Upper lobe of left lung (tissue), 6 donors: ENCODE data around the gene COX7A1. TPM values are rescaled to one million over a fixed set of nuclear protein-coding genes. Genes with fewer than 3 reads are reported as not detected.
A peak's percentile ranks its signal among the peaks of the same experiment; 100 is the strongest.
"Not testable (repeated sequence)": the region's sequence is repeated elsewhere in the genome, so short reads cannot be mapped to it uniquely, and the experiment has no call there.

Experiments used
- ATAC-seq, 2 donors: fragments of 200-7000 bp; cut with Tn5 transposase; one replicate each; pipeline ENCODE4 v1.9.1; 2022; ENCODE audit warnings: mild to moderate bottlenecking in 2 of 2, moderate library complexity in 2 of 2; ENCODE audit not compliant: low FRiP score in 2 of 2
- DNase-seq, 2 donors: peaks; one replicate each; pipeline ENCODE4 v3.0.0-alpha.2; 2019 to 2020
- H3K27ac ChIP-seq, 4 donors: fragments of 200-600 bp; sonication (generic); one replicate each; pipeline ENCODE4 v1.5.1; 2016 to 2019
- H3K27me3 ChIP-seq, 4 donors: fragments of 200-600 bp; sonication (generic); one replicate each; pipeline ENCODE4 v1.5.1; 2017 to 2019
- H3K36me3 ChIP-seq, 4 donors: fragments of 200-600 bp; sonication (generic); one replicate each; pipeline ENCODE4 v1.5.1; 2016 to 2019
- H3K4me1 ChIP-seq, 4 donors: fragments of 200-600 bp; sonication (generic); one replicate each; pipeline ENCODE4 v1.5.1; 2018 to 2019
- H3K4me3 ChIP-seq, 4 donors: fragments of 200-600 bp; sonication (generic); one replicate each; pipeline ENCODE4 v1.5.1; 2017 to 2019; ENCODE audit warnings: mild to moderate bottlenecking in 2 of 4, moderate library complexity in 1 of 4
- H3K9me3 ChIP-seq, 4 donors: fragments of 200-600 bp; sonication (generic); one replicate each; pipeline ENCODE4 v1.5.1; 2018 to 2019
- CTCF ChIP-seq, 6 experiments: fragments of 450-650 bp in 4 of 6; fragments of 200-600 bp in 2 of 6; sonication (generic) in 2 of 6; IDR thresholded peaks; one replicate each; pipeline ENCODE4 v1.5.1; 2016 to 2019; ENCODE audit warnings: antibody characterized with exemption in 6 of 6
- EP300 ChIP-seq, 4 donors: sonication (generic); formaldehyde crosslinking; IDR thresholded peaks; one replicate each; pipeline ENCODE4 v1.5.1; 2017; ENCODE audit warnings: antibody characterized with exemption in 4 of 4, control low read depth in 2 of 4
- POLR2A ChIP-seq, 4 donors: fragments of 450-650 bp; IDR thresholded peaks; one replicate each; pipeline ENCODE4 v1.5.1; 2016 to 2017; ENCODE audit warnings: antibody characterized with exemption in 4 of 4, mild to moderate bottlenecking in 2 of 4
- POLR2AphosphoS5 ChIP-seq, 2 donors: sonication (generic); formaldehyde crosslinking; IDR thresholded peaks; one replicate each; pipeline ENCODE4 v1.5.1; 2017; ENCODE audit warnings: antibody characterized with exemption in 2 of 2
- WGBS, 2 donors: methylation state at CpG; one replicate each; pipeline ENCODE4 v1.1.5; 2017 to 2018; 5-methylcytosine and 5-hydroxymethylcytosine counted together
- total RNA-seq, 6 donors: library from RNA; depleted of rRNA in 4 of 6; stranded (reverse); fragments of >200 nt in 4 of 6; gene quantifications; one replicate each; pipeline versions ENCODE4 v1.1.0 to v1.2.1, GENCODE V29; 2016 to 2021
- donor health status: DM: no; HTN: no; CAD: no; lungs with moderate emphysema.
- donor health status: DM: no; HTN: yes; CAD: no; lungs with severe emphysema.

Gene COX7A1
- total RNA-seq = 10 to 100 TPM in 5 of 6 donors, not detected in 1; 12.4 to 95.1 (median 24.0) TPM

GRCh38 chr19:36152352-36153091 lies at the start of gene COX7A1:
Gene COX7A1 (minus strand): TSS chr19:36152447. CDS start chr19:36152407, 40 bp downstream.
- peak; percentile 85 to 86 for ATAC-seq
- peak within 1 kb of the TSS; percentile 50 to 62 (median 54) for H3K4me3 ChIP-seq
- H3K27ac ChIP-seq = peak within 1 kb of the TSS; percentile 89 to 99 (median 96)
- WGBS, 2 donors = 44 to 48% methylated on average over 31 to 40 of the region's 40 CpGs
- H3K36me3 ChIP-seq = peaks cover 13 to 39% (median 36%) of the 10 kb centered on the region in 4 donors
- peaks cover 8 to 25% (median 14%) of the 10 kb centered on the region in 4 donors for H3K4me1 ChIP-seq
- no peaks in the 10 kb centered on the region for H3K9me3 ChIP-seq
- TF ChIP-seq POLR2A (IDR thresholded peaks at IDR 0.05) (peak in 3 of 4 donors; percentile 14 to 38 (median 14)), EP300 (IDR thresholded peaks at IDR 0.05) (no peak), CTCF (IDR thresholded peaks at IDR 0.05) (no peak), POLR2AphosphoS5 (IDR thresholded peaks at IDR 0.05) (peak; percentile 56 to 93)
- peak; percentile 43 to 89 for DNase-seq
- H3K27me3 ChIP-seq = no peaks in the 10 kb centered on the region

- no peaks in the 10 kb centered on the region for H3K9me3 ChIP-seq
- ATAC-seq (no peak), DNase-seq (no peak)
- no peak overlapping the region for H3K27ac ChIP-seq
- H3K27me3 ChIP-seq = no peaks in the 10 kb centered on the region
- H3K4me3 ChIP-seq = no peak overlapping the region
- TF ChIP-seq POLR2A (IDR thresholded peaks at IDR 0.05) (no peak), POLR2AphosphoS5 (IDR thresholded peaks at IDR 0.05) (no peak), EP300 (IDR thresholded peaks at IDR 0.05) (no peak), CTCF (IDR thresholded peaks at IDR 0.05) (no peak)
- H3K36me3 ChIP-seq = peaks cover 0 to 6% (median 0%) of the 10 kb centered on the region in 4 donors
- 90 to 92% methylated on average over 6 of the region's 6 CpGs for WGBS, 2 donors
- H3K4me1 ChIP-seq = no peaks in the 10 kb centered on the region
Measured at GRCh38 chr19:36201684-36202083, 49.4 kb upstream of the COX7A1 start.

GRCh38 chr19:36198119-36198518 lies 45.9 kb upstream of the COX7A1 start:
- ATAC-seq = no peak

GRCh38 chr19:36196249-36196648 lies 44.0 kb upstream of the COX7A1 start:
- H3K9me3 ChIP-seq = no peaks in the 10 kb centered on the region
- H3K36me3 ChIP-seq = peaks cover 0 to 25% (median 12%) of the 10 kb centered on the region in 4 donors
- H3K27ac ChIP-seq = no peak overlapping the region
- ATAC-seq (no peak), DNase-seq (no peak)
- no peak overlapping the region for H3K4me3 ChIP-seq
- H3K4me1 ChIP-seq = no peaks in the 10 kb centered on the region
- H3K27me3 ChIP-seq = no peaks in the 10 kb centered on the region
- no peak for TF ChIP-seq EP300 (IDR thresholded peaks at IDR 0.05)
- TF ChIP-seq POLR2AphosphoS5 (IDR thresholded peaks at IDR 0.05) = no peak
- no peak for TF ChIP-seq POLR2A (IDR thresholded peaks at IDR 0.05)
- no peak for TF ChIP-seq CTCF (IDR thresholded peaks at IDR 0.05)
- WGBS, 2 donors = 94 to 96% methylated on average over 2 of the region's 2 CpGs

More at GRCh38 chr19:36198119-36198518, 45.9 kb upstream of the COX7A1 start:
- H3K36me3 ChIP-seq = peaks cover 0 to 22% (median 12%) of the 10 kb centered on the region in 4 donors
- no peaks in the 10 kb centered on the region for H3K9me3 ChIP-seq
- no peaks in the 10 kb centered on the region for H3K27me3 ChIP-seq
- no peak for DNase-seq
- H3K4me3 ChIP-seq = no peak overlapping the region
- 62 to 71% methylated on average over 2 of the region's 2 CpGs for WGBS, 2 donors
- no peaks in the 10 kb centered on the region for H3K4me1 ChIP-seq
- TF ChIP-seq POLR2A (IDR thresholded peaks at IDR 0.05) (no peak), EP300 (IDR thresholded peaks at IDR 0.05) (no peak), CTCF (IDR thresholded peaks at IDR 0.05) (no peak), POLR2AphosphoS5 (IDR thresholded peaks at IDR 0.05) (no peak)
- no peak overlapping the region for H3K27ac ChIP-seq

- H3K9me3 ChIP-seq, H3K4me3 ChIP-seq, H3K27ac ChIP-seq, ATAC-seq, H3K27me3 ChIP-seq, H3K4me1 ChIP-seq, DNase-seq: not testable (repeated sequence)
- peaks cover 2 to 23% (median 13%) of the 10 kb centered on the region in 4 donors for H3K36me3 ChIP-seq
- 96% methylated on average over 5 of the region's 5 CpGs for WGBS, 2 donors
Measured at GRCh38 chr19:36186722-36187121, 34.5 kb upstream of the COX7A1 start.
